HCT116 (cell line): ENCODE results near the gene TMEM11. TPM values are rescaled to one million over a fixed set of nuclear protein-coding genes. Genes with fewer than 3 reads are reported as not detected.

ENCODE experiments used
- ATAC-seq: fragments of 200-7000 bp; cut with Tn5 transposase; 2 replicates; pipeline ENCODE4 v1.9.1; 2020; ENCODE audit warnings: mild to moderate bottlenecking, moderate library complexity
- BruUV-seq: library from RNA; stranded (reverse); fragments of 400-500 nt; replicated peaks from 2 replicates; lab custom pipeline; 2021; lab: Mats Ljungman, UMichigan
- CTCF ChIA-PET: fragments of 300-600 bp; sonication (Branson Sonifier 250); formaldehyde crosslinking; loops from one replicate; lab custom pipeline; 2021; ENCODE audit warnings: antibody characterized with exemption; lab: Charles Lee
- POLR2A ChIA-PET: fragments of 300-600, 350-600 bp; sonication (Branson Sonifier 250); formaldehyde crosslinking; loops from one replicate; lab custom pipeline; 2021; ENCODE audit warnings: antibody characterized with exemption; lab: Charles Lee
- RAD21 ChIA-PET, 2 experiments: fragments of 300-600 bp; sonication (Branson Sonifier 250); formaldehyde crosslinking; loops; one replicate each; lab custom pipeline; 2023; ENCODE audit warnings: low total read pairs in 2 of 2; ENCODE audit not compliant: uncharacterized antibody in 2 of 2, unreplicated experiment in 2 of 2, low non-redundant PET in 1 of 2; lab: Charles Lee
- DNase-seq: peaks from one replicate; pipeline ENCODE4 v3.0.0-alpha.2; 2010; ENCODE audit warnings: low read depth, low spot score
- H2AFZ ChIP-seq: fragments of 200-600 bp; shearing (Covaris generic), sonication (generic); 2 replicates; pipeline ENCODE4 v1.6.1; 2017; ENCODE audit warnings: low read depth, mixed run types, mixed read lengths, antibody characterized with exemption, low read length; ENCODE audit not compliant: poor library complexity, severe bottlenecking
- H3K27ac ChIP-seq: 2 replicates; pipeline ENCODE4 v1.5.1; 2012; ENCODE audit warnings: low read depth, low read length
- H3K27me3 ChIP-seq: fragments of 200-600 bp; sonication (generic); 2 replicates; pipeline ENCODE4 v1.6.1; 2016; ENCODE audit warnings: mixed run types, low read length, mixed read lengths; ENCODE audit not compliant: insufficient read depth
- H3K36me3 ChIP-seq, 2 experiments: fragments of 200-500 bp in 1 of 2; fragments of 200-600 bp in 1 of 2; sonication (Bioruptor generic) in 1 of 2; sonication (generic) in 1 of 2; 2 replicates each; pipeline versions ENCODE4 v1.5.1 to v1.6.1; 2014 to 2016; ENCODE audit warnings: low read length in 2 of 2, inconsistent platforms in 1 of 2, mixed read lengths in 1 of 2, mixed run types in 1 of 2; ENCODE audit not compliant: insufficient read depth in 2 of 2, control insufficient read depth in 1 of 2
- H3K4me1 ChIP-seq, 2 experiments: fragments of 200-600 bp in 1 of 2; sonication (generic) in 1 of 2; 2 replicates each; pipeline versions ENCODE4 v1.5.1 to v1.6.1; 2012 to 2017; ENCODE audit warnings: low read length in 2 of 2, inconsistent platforms in 1 of 2, mild to moderate bottlenecking in 1 of 2, mixed read lengths in 1 of 2, mixed run types in 1 of 2, moderate library complexity in 1 of 2; ENCODE audit not compliant: insufficient read depth in 2 of 2, control insufficient read depth in 1 of 2
- H3K4me2 ChIP-seq: fragments of 200-600 bp; sonication (generic); 2 replicates; pipeline ENCODE4 v1.6.1; 2017; ENCODE audit warnings: mixed run types, low read length, mixed read lengths
- H3K4me3 ChIP-seq, 2 experiments: fragments of 200-600 bp in 1 of 2; sonication (generic) in 1 of 2; replicated peaks in 1 of 2; 2 replicates each; pipeline ENCODE4 v1.5.1; 2011 to 2016; ENCODE audit warnings: low read length in 2 of 2, control low read depth in 1 of 2, low read depth in 1 of 2, mild to moderate bottlenecking in 1 of 2, mixed read lengths in 1 of 2, mixed run types in 1 of 2
- H3K79me2 ChIP-seq: fragments of 200-600 bp; sonication (generic); 2 replicates; pipeline ENCODE4 v1.6.1; 2017; ENCODE audit warnings: mild to moderate bottlenecking, mixed run types, low read length, moderate library complexity, mixed read lengths; ENCODE audit not compliant: insufficient read depth
- H3K9ac ChIP-seq: fragments of 200-600 bp; sonication (generic); 2 replicates; pipeline ENCODE4 v1.6.1; 2016; ENCODE audit warnings: low read length, mixed read lengths
- H3K9me2 ChIP-seq: fragments of 200-600 bp; sonication (generic), shearing (Covaris generic); 2 replicates; pipeline ENCODE4 v1.6.1; 2017; ENCODE audit warnings: mixed run types, mild to moderate bottlenecking, moderate library complexity; ENCODE audit not compliant: insufficient read depth
- H3K9me3 ChIP-seq, 2 experiments: fragments of 200-500 bp in 1 of 2; fragments of 200-600 bp in 1 of 2; sonication (Bioruptor generic) in 1 of 2; sonication (generic) in 1 of 2; 2 replicates each; pipeline ENCODE4 v1.6.1; 2014 to 2017; ENCODE audit warnings: low read length in 2 of 2, mixed read lengths in 2 of 2, inconsistent platforms in 1 of 2, low read depth in 1 of 2, mild to moderate bottlenecking in 1 of 2, mixed run types in 1 of 2, moderate library complexity in 1 of 2; ENCODE audit not compliant: control insufficient read depth in 1 of 2, insufficient read depth in 1 of 2
- H4K20me1 ChIP-seq: fragments of 200-600 bp; sonication (generic), shearing (Covaris generic); 2 replicates; pipeline ENCODE4 v1.6.1; 2017; ENCODE audit warnings: mixed run types, mild to moderate bottlenecking, moderate library complexity; ENCODE audit not compliant: insufficient read depth
- CTCF ChIP-seq, 3 experiments: fragments of 200-600 bp in 1 of 3; sonication (generic) in 1 of 3; IDR thresholded peaks in 2 of 3; conservative IDR thresholded peaks in 1 of 3; 2 replicates each; pipeline ENCODE4 v1.5.1; 2012 to 2017; ENCODE audit warnings: low read depth in 2 of 3, low read length in 2 of 3, antibody characterized with exemption in 1 of 3, borderline replicate concordance in 1 of 3, control low read depth in 1 of 3, mild to moderate bottlenecking in 1 of 3, mixed read lengths in 1 of 3, mixed run types in 1 of 3, moderate library complexity in 1 of 3; ENCODE audit not compliant: insufficient read depth in 1 of 3
- ELF1 ChIP-seq: IDR thresholded peaks from 2 replicates; pipeline ENCODE4 v1.6.1; 2012; ENCODE audit warnings: low read depth, borderline replicate concordance
- RAD21 ChIP-seq: IDR thresholded peaks from 2 replicates; pipeline ENCODE4 v1.6.1; 2012; ENCODE audit warnings: low read depth, mild to moderate bottlenecking
- TCF7L2 ChIP-seq: IDR thresholded peaks from 2 replicates; pipeline ENCODE4 v1.7.0; 2011; ENCODE audit warnings: borderline replicate concordance, inconsistent platforms; ENCODE audit not compliant: insufficient read depth, insufficient read length; ENCODE audit errors: extremely low read depth
- intact Hi-C: fragments of 100-400 bp; cut with micrococcal nuclease; formaldehyde crosslinking; loops from 2 replicates; pipeline ENCODE4 v1.10.0; 2022
- total RNA-seq: library from RNA; stranded (reverse); gene quantifications from one replicate; pipeline ENCODE4 v1.2.1, GENCODE V29; 2021; ENCODE audit not compliant: unreplicated experiment

Gene TMEM11
- total RNA-seq, 1 experiment from 2014 or later, result 31.0 TPM

GRCh38 chr17:21174186-21174585 is 39.8 kb downstream of the TMEM11 start (continued):
- TF ChIP-seq CTCF (IDR thresholded peaks at IDR 0.05 in 2 of 3, conservative IDR thresholded peaks at IDR 0.05 in 1 of 3; ENCODE audit: borderline replicate concordance in 1 of 3, insufficient read depth in 1 of 3, low read depth in 2 of 3, low read length in 2 of 3), result no peak
- no peak for TF ChIP-seq RAD21

- Histone ChIP-seq H4K20me1 (no peaks in the 10 kb centered on the region), H2AFZ (no peak overlapping the region)
- no peak for DNase-seq
- TF ChIP-seq TCF7L2 (no peak), ELF1 (no peak), CTCF (IDR thresholded peaks at IDR 0.05 in 2 of 3, conservative IDR thresholded peaks at IDR 0.05 in 1 of 3; ENCODE audit: borderline replicate concordance in 1 of 3, insufficient read depth in 1 of 3, low read depth in 2 of 3, low read length in 2 of 3) (no peak)
- TF ChIP-seq, all 23 proteins: peak for 0
- H3K9ac ChIP-seq, result no peak overlapping the region
- no peaks in the 10 kb centered on the region for H3K36me3 ChIP-seq
- H3K4me2 ChIP-seq, result no peak overlapping the region
- ChIA-PET RAD21 (no interaction called here), POLR2A (no interaction called here), CTCF (no interaction called here)
- H3K27me3 ChIP-seq, result no peaks in the 10 kb centered on the region
- H3K79me2 ChIP-seq, result no peaks in the 10 kb centered on the region; the same call in 1 of the 2 replicates
- BruUV-seq, result no TSS peak
- ATAC-seq, result no peak
- no peaks in the 10 kb centered on the region for H3K4me1 ChIP-seq
- no peak overlapping the region for H3K4me3 ChIP-seq
- no peaks in the 10 kb centered on the region for H3K9me3 ChIP-seq
- no peaks in the 10 kb centered on the region for H3K9me2 ChIP-seq
- H3K27ac ChIP-seq, result no peak overlapping the region
- intact Hi-C loops, result no loop called here
These were observed 40.4 kb downstream of the TMEM11 start for GRCh38 chr17:21173543-21173942.
